GM12878 (cell line): Measurements from ENCODE around the gene CCNL1. TPM values are rescaled to one million over a fixed set of nuclear protein-coding genes. Genes with fewer than 3 reads are reported as not detected.

Experiments
- E2F4 ChIP-seq: IDR thresholded peaks from 2 replicates; pipeline ENCODE4 v1.6.1; 2012; ENCODE audit warnings: low read depth, low read length, improper control_type of control experiment
- HDAC6 ChIP-seq: fragments of 200-600 bp; sonication (generic); IDR thresholded peaks from one replicate; pipeline ENCODE4 v1.8.0; 2017; ENCODE audit warnings: antibody characterized with exemption; ENCODE audit not compliant: unreplicated experiment
- MEF2A ChIP-seq: IDR thresholded peaks from 2 replicates; pipeline ENCODE4 v1.6.1; 2011; ENCODE audit warnings: low read depth, mild to moderate bottlenecking, low read length, moderate library complexity; ENCODE audit not compliant: insufficient read depth
- PAX5 ChIP-seq: IDR thresholded peaks from 2 replicates; pipeline ENCODE4 v1.6.1; 2011; ENCODE audit warnings: low read depth, low read length, borderline replicate concordance
- POLR2A ChIP-seq: IDR thresholded peaks from 2 replicates; pipeline ENCODE4 v1.6.1; 2011; ENCODE audit warnings: low read depth, mild to moderate bottlenecking, low read length
- SIN3A ChIP-seq: IDR thresholded peaks from 2 replicates; pipeline ENCODE4 v1.6.1; 2012; ENCODE audit warnings: low read depth, low read length, improper control_type of control experiment
- SMAD5 ChIP-seq: IDR thresholded peaks from 2 replicates; pipeline ENCODE4 v1.6.1; 2016; ENCODE audit warnings: antibody characterized with exemption, low read depth
- TCF7 ChIP-seq: IDR thresholded peaks from 2 replicates; pipeline ENCODE4 v1.6.1; 2014; ENCODE audit warnings: antibody characterized with exemption, borderline replicate concordance
- polyA plus RNA-seq, 11 experiments: library from polyadenylated mRNA; depleted of rRNA in 4 of 11; unstranded in 6 of 11; stranded (reverse) in 5 of 11; fragments of >200 nt; fragmentation: Nextera tagmentation in 4 of 11; fragmentation: Illumina TruSeq in 1 of 11; extraction: Ambion mirVana in 4 of 11; extraction: Trizol in 1 of 11; gene quantifications; 1 replicate in 1 of 11; 2 replicates in 10 of 11; pipeline versions ENCODE4 v1.2.1 to v1.2.3, GENCODE V29; 2011 to 2016; ENCODE audit warnings: inconsistent platforms in 2 of 11, missing spikeins in 2 of 11, low read depth in 1 of 11
- total RNA-seq, 4 experiments: library from RNA; depleted of rRNA in 3 of 4; stranded (reverse); fragments of >200 nt in 3 of 4; fragmentation: Illumina TruSeq in 1 of 4; extraction: Trizol in 1 of 4; gene quantifications; 2 replicates each; pipeline versions ENCODE4 v1.2.1 to v1.2.3, GENCODE V29; 2013 to 2021
- TF ChIP-seq, protein P1 (sequence below): fragments of 450-650 bp; IDR thresholded peaks from 2 replicates; pipeline ENCODE4 v1.6.1; 2017; ENCODE audit warnings: mild to moderate bottlenecking, moderate library complexity
- TF ChIP-seq, protein P2 (sequence below): fragments of 450-650 bp; IDR thresholded peaks from 2 replicates; pipeline ENCODE4 v1.6.1; 2017; ENCODE audit warnings: antibody characterized with exemption, mild to moderate bottlenecking, moderate library complexity
- TF ChIP-seq, protein P3 (sequence below): IDR thresholded peaks from 2 replicates; pipeline ENCODE4 v1.6.1; 2012; ENCODE audit warnings: improper control_type of control experiment, low read depth, low read length; ENCODE audit not compliant: insufficient replicate concordance

The CCNL1 gene
- total and polyA plus RNA-seq, 10 of the 15 experiments (the other 5 are each of a cell fraction or from before 2014, with no cell fraction given), result 22.2 to 174 (median 115) TPM

GRCh38 chr3:157174649-157175498 is 14.9 kb upstream of the CCNL1 start (continued):
- TF ChIP-seq, protein P1, sequence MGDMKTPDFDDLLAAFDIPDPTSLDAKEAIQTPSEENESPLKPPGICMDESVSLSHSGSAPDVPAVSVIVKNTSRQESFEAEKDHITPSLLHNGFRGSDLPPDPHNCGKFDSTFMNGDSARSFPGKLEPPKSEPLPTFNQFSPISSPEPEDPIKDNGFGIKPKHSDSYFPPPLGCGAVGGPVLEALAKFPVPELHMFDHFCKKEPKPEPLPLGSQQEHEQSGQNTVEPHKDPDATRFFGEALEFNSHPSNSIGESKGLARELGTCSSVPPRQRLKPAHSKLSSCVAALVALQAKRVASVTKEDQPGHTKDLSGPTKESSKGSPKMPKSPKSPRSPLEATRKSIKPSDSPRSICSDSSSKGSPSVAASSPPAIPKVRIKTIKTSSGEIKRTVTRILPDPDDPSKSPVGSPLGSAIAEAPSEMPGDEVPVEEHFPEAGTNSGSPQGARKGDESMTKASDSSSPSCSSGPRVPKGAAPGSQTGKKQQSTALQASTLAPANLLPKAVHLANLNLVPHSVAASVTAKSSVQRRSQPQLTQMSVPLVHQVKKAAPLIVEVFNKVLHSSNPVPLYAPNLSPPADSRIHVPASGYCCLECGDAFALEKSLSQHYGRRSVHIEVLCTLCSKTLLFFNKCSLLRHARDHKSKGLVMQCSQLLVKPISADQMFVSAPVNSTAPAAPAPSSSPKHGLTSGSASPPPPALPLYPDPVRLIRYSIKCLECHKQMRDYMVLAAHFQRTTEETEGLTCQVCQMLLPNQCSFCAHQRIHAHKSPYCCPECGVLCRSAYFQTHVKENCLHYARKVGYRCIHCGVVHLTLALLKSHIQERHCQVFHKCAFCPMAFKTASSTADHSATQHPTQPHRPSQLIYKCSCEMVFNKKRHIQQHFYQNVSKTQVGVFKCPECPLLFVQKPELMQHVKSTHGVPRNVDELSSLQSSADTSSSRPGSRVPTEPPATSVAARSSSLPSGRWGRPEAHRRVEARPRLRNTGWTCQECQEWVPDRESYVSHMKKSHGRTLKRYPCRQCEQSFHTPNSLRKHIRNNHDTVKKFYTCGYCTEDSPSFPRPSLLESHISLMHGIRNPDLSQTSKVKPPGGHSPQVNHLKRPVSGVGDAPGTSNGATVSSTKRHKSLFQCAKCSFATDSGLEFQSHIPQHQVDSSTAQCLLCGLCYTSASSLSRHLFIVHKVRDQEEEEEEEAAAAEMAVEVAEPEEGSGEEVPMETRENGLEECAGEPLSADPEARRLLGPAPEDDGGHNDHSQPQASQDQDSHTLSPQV, result no peak
- TF ChIP-seq, protein P2, sequence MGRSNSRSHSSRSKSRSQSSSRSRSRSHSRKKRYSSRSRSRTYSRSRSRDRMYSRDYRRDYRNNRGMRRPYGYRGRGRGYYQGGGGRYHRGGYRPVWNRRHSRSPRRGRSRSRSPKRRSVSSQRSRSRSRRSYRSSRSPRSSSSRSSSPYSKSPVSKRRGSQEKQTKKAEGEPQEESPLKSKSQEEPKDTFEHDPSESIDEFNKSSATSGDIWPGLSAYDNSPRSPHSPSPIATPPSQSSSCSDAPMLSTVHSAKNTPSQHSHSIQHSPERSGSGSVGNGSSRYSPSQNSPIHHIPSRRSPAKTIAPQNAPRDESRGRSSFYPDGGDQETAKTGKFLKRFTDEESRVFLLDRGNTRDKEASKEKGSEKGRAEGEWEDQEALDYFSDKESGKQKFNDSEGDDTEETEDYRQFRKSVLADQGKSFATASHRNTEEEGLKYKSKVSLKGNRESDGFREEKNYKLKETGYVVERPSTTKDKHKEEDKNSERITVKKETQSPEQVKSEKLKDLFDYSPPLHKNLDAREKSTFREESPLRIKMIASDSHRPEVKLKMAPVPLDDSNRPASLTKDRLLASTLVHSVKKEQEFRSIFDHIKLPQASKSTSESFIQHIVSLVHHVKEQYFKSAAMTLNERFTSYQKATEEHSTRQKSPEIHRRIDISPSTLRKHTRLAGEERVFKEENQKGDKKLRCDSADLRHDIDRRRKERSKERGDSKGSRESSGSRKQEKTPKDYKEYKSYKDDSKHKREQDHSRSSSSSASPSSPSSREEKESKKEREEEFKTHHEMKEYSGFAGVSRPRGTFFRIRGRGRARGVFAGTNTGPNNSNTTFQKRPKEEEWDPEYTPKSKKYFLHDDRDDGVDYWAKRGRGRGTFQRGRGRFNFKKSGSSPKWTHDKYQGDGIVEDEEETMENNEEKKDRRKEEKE, result no peak
- TF ChIP-seq PAX5, result peak; percentile 64; the same call in 1 of the 2 replicates
- no peak; the same call in 1 of the 2 replicates for TF ChIP-seq TCF7
- TF ChIP-seq HDAC6, result peak; percentile 5
- TF ChIP-seq SIN3A, result no peak
- TF ChIP-seq, protein P3, sequence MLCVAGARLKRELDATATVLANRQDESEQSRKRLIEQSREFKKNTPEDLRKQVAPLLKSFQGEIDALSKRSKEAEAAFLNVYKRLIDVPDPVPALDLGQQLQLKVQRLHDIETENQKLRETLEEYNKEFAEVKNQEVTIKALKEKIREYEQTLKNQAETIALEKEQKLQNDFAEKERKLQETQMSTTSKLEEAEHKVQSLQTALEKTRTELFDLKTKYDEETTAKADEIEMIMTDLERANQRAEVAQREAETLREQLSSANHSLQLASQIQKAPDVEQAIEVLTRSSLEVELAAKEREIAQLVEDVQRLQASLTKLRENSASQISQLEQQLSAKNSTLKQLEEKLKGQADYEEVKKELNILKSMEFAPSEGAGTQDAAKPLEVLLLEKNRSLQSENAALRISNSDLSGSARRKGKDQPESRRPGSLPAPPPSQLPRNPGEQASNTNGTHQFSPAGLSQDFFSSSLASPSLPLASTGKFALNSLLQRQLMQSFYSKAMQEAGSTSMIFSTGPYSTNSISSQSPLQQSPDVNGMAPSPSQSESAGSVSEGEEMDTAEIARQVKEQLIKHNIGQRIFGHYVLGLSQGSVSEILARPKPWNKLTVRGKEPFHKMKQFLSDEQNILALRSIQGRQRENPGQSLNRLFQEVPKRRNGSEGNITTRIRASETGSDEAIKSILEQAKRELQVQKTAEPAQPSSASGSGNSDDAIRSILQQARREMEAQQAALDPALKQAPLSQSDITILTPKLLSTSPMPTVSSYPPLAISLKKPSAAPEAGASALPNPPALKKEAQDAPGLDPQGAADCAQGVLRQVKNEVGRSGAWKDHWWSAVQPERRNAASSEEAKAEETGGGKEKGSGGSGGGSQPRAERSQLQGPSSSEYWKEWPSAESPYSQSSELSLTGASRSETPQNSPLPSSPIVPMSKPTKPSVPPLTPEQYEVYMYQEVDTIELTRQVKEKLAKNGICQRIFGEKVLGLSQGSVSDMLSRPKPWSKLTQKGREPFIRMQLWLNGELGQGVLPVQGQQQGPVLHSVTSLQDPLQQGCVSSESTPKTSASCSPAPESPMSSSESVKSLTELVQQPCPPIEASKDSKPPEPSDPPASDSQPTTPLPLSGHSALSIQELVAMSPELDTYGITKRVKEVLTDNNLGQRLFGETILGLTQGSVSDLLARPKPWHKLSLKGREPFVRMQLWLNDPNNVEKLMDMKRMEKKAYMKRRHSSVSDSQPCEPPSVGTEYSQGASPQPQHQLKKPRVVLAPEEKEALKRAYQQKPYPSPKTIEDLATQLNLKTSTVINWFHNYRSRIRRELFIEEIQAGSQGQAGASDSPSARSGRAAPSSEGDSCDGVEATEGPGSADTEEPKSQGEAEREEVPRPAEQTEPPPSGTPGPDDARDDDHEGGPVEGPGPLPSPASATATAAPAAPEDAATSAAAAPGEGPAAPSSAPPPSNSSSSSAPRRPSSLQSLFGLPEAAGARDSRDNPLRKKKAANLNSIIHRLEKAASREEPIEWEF, result no peak
- TF ChIP-seq POLR2A, result peak; percentile 97
- TF ChIP-seq MEF2A, result peak; percentile 80
- peak; percentile 73; the same call in 1 of the 2 replicates for TF ChIP-seq SMAD5
- TF ChIP-seq E2F4, result no peak
